SJSA1 (cell line): ENCODE data around the gene TAP1. TPM values are rescaled to one million over a fixed set of nuclear protein-coding genes. Genes with fewer than 3 reads are reported as not detected.
"Not testable (repeated sequence)": the region's sequence is repeated elsewhere in the genome, so short reads cannot be mapped to it uniquely, and the experiment has no call there.

Source experiments
- DNase-seq, 2 experiments: peaks; one replicate each; pipeline ENCODE4 v3.0.0-alpha.2; 2015 to 2020; ENCODE audit warnings: low spot score in 2 of 2, low read depth in 1 of 2
- H3K27ac ChIP-seq: fragments of 250-450 bp; sonication (Bioruptor Pico); 2 replicates; pipeline ENCODE4 v1.5.1; 2020; ENCODE audit warnings: mild to moderate bottlenecking, moderate library complexity
- H3K27me3 ChIP-seq: fragments of 250-450 bp; sonication (Bioruptor Pico); replicated peaks from 2 replicates; pipeline ENCODE4 v1.5.1; 2020; ENCODE audit warnings: mild to moderate bottlenecking, moderate library complexity
- H3K36me3 ChIP-seq: fragments of 250-450 bp; sonication (Bioruptor Pico); 2 replicates; pipeline ENCODE4 v1.5.1; 2020; ENCODE audit warnings: mild to moderate bottlenecking
- H3K4me1 ChIP-seq: fragments of 250-450 bp; sonication (Bioruptor Pico); replicated peaks from 2 replicates; pipeline ENCODE4 v1.6.1; 2021; ENCODE audit warnings: mild to moderate bottlenecking
- H3K4me3 ChIP-seq: fragments of 250-450 bp; sonication (Bioruptor Pico); 2 replicates; pipeline ENCODE4 v1.5.1; 2020; ENCODE audit warnings: mild to moderate bottlenecking
- H3K9me3 ChIP-seq: fragments of 250-450 bp; sonication (Bioruptor Pico); replicated peaks from 2 replicates; pipeline ENCODE4 v1.5.1; 2020; ENCODE audit warnings: mild to moderate bottlenecking
- total RNA-seq: library from RNA; depleted of rRNA; stranded (reverse); fragments of >200 nt; shearing (Covaris generic); gene quantifications from 2 replicates; pipeline ENCODE4 v1.2.3, GENCODE V29; 2014

The TAP1 gene
- total RNA-seq, 1 experiment from 2014 or later = 106 TPM

DNA sequence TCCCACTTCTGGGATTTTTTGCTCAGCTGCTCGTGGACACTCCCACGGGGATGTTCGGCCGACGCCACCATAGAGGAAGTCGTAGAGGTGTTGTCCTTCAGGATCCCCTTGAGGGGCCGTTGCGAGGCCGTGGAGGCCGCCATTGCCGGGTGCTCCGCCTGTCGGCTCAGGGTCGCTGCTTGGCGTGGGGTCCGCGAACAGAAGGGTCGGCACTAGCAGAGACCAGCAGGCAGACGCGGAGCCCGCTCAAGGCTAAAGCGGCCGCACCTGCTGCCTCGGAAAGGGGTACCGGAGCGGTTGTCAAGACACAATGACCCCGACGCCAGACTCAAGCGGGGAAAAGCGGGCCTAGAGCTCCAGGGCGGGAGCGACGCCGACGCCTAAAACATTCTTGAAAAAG is 26.2 kb upstream of the TAP1 start:
- Histone ChIP-seq H3K27me3 (peaks cover 13% of the 10 kb centered on the region), H3K9me3 (no peaks in the 10 kb centered on the region), H3K36me3 (no peaks in the 10 kb centered on the region), H3K4me3 (no peak overlapping the region), H3K27ac (no peak overlapping the region), H3K4me1 (no peaks in the 10 kb centered on the region)
- DNase-seq = no peak

GRCh38 chr6:32876603-32877002 is 23.1 kb upstream of the TAP1 start:
- no peak overlapping the region for H3K4me3 ChIP-seq
- no peaks in the 10 kb centered on the region for H3K36me3 ChIP-seq
- peaks cover 7% of the 10 kb centered on the region for H3K27me3 ChIP-seq
- DNase-seq = no peak
- H3K27ac ChIP-seq = no peak overlapping the region
- no peaks in the 10 kb centered on the region for H3K9me3 ChIP-seq
- H3K4me1 ChIP-seq = no peaks in the 10 kb centered on the region

DNA sequence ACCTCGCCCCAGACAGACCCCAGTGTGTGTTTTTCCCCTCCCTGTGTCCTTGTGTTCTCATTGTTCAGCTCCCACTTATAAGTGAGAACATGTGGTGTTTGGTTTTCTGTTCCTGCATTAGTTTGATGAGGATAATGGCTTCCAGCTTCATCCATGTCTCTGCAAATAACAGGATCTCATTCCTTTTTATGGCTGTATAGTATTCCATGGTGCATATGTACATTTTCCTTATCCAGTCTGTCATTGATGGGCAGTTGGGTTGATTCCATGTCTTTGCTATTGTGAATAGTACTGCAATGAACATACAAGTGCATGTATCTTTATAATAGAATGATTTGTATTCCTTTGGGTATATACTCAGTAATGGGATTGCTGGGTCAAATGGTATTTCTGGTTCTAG is 20.4 kb upstream of the TAP1 start:
- H3K4me1 ChIP-seq, H3K9me3 ChIP-seq, H3K27me3 ChIP-seq, DNase-seq, H3K4me3 ChIP-seq, H3K27ac ChIP-seq, H3K36me3 ChIP-seq: not testable (repeated sequence)

DNA sequence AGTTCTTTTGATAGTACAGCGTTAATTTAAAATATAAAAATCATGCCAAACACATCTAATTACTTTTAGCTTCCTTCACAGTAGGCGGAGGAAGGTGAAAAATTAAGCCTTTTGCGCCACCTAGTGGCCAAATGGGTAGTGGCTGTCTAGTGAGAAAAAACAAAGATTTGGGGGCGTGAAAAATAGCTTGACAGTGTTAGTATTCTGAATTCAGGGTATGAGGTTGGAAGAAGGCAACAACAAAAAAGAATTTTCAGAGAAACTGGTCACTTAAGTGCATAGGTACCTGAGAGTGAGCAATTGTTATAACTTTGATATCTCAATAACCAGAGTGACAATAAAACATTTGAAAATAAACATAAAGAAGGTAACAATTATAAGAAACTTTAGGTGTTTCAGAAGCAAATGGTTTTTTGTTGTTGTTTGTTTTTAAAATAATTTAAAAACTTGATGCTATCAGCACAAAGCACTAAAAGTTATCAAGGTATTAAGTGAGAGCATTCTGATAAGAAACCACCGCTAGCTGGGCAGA is 14.8 kb upstream of the TAP1 start:
- no peak overlapping the region for H3K27ac ChIP-seq
- no peaks in the 10 kb centered on the region for H3K9me3 ChIP-seq
- peaks cover 4% of the 10 kb centered on the region; the same call in 1 of the 2 replicates for H3K27me3 ChIP-seq
- H3K4me3 ChIP-seq = no peak overlapping the region
- no peaks in the 10 kb centered on the region for H3K4me1 ChIP-seq
- DNase-seq = peak; percentile 69 to 76
- H3K36me3 ChIP-seq = no peaks in the 10 kb centered on the region

DNA sequence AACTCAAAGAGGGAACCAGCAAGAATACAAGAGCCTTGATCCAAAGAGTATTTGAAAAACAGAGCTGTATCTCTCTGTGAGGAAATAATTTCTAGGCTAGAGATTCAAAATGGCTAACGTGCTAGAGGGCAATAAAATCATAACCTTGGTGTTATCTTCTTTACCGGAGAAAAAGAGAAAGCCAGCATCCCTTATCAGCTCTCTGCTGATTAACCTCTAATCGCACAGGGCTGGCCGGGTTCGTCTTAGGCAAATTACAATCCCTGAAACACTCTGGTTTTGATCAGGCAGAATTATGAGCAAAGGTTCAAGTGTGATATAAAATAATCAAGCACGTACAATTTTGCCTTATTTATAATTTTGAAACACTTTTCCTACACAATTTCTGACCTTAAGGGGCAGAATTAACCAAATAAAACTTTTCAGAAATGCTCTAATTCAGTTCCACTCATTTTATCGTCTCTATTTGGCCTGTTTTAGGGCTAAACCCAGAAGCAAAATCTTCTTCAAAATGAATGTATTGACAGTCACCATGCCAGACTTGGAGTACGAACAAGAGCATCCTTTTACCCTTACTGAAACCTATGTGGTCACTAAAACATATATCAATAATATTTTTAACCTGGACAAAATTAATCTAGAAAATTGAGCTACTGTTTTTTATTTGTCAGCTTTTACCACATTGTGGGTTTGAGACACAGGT is 14.2 kb upstream of the TAP1 start:
- no peaks in the 10 kb centered on the region for H3K4me1 ChIP-seq
- DNase-seq = no peak

DNA sequence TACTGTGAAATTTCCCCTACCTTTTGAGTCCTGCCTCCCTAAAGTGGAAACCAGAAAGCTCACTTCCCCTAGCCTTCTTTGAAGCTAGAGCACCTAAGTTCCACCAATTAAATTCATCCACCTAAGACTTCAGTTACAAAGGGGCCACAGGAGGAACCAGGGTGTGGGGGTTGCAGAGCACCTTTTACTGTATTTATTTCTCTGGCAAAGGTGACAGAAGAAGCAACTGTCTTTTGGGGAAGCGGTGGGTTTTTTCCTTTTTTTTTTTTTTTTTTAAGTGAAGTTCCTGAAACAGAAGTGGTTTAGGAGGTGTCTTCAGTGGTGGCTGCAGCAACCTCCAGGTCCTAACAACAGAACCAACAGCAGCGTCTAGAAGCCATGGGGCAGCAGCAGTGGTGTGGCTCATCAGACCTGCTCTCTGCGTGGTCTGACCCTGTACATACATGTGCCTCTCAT is 13.5 kb upstream of the TAP1 start:
- peaks cover 4% of the 10 kb centered on the region; the same call in 1 of the 2 replicates for H3K27me3 ChIP-seq
- no peak overlapping the region for H3K4me3 ChIP-seq
- H3K36me3 ChIP-seq = no peaks in the 10 kb centered on the region
- no peak overlapping the region for H3K27ac ChIP-seq
- no peak for DNase-seq
- H3K9me3 ChIP-seq = no peaks in the 10 kb centered on the region
- H3K4me1 ChIP-seq = no peaks in the 10 kb centered on the region

More for the DNA sequence above, 14.2 kb upstream of the TAP1 start:
- Histone ChIP-seq H3K27me3 (peaks cover 4% of the 10 kb centered on the region; the same call in 1 of the 2 replicates), H3K4me3 (no peak overlapping the region), H3K9me3 (no peaks in the 10 kb centered on the region), H3K36me3 (no peaks in the 10 kb centered on the region), H3K27ac (no peak overlapping the region)

GRCh38 chr6:32865724-32866443 is 12.4 kb upstream of the TAP1 start:
- DNase-seq = no peak
- Histone ChIP-seq H3K4me1 (no peaks in the 10 kb centered on the region), H3K27me3 (peaks cover 4% of the 10 kb centered on the region; the same call in 1 of the 2 replicates), H3K27ac (no peak overlapping the region), H3K9me3 (no peaks in the 10 kb centered on the region), H3K4me3 (no peak overlapping the region), H3K36me3 (no peaks in the 10 kb centered on the region)

DNA sequence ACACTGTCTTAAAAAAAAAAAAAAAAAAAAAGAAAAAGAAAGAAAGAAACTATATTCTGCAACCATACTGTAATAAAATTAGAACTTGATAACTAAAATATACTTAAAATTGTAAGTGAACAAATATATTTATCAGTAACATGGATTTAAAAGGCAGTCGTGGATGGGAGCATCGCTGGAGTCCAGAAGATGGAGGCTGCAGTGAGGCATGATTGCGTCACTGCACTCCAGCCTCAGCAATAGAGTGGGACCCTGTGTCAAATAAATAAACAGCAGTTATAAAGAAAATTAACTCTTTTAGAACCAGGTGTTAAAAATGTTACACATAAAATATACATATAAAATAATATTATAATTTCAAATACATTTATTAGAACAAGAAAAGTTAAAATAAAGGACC is 9.2 kb upstream of the TAP1 start:
- H3K36me3 ChIP-seq = peaks cover 21% of the 10 kb centered on the region
- H3K4me1 ChIP-seq = no peaks in the 10 kb centered on the region
- DNase-seq = no peak
- H3K9me3 ChIP-seq = no peaks in the 10 kb centered on the region
- H3K4me3 ChIP-seq = no peak overlapping the region
- H3K27ac ChIP-seq = no peak overlapping the region
- H3K27me3 ChIP-seq = 0 out of 2 replicates have a peak, but pooled peaks cover under 1% of the 10 kb centered on the region

- Histone ChIP-seq H3K27me3 (no peaks in the 10 kb centered on the region), H3K36me3 (peaks cover 27% of the 10 kb centered on the region), H3K4me1 (no peaks in the 10 kb centered on the region), H3K27ac (no peak overlapping the region), H3K9me3 (no peaks in the 10 kb centered on the region), H3K4me3 (no peak overlapping the region)
- no peak for DNase-seq
Observed at GRCh38 chr6:32860674-32861073, 7.2 kb upstream of the TAP1 start.

DNA sequence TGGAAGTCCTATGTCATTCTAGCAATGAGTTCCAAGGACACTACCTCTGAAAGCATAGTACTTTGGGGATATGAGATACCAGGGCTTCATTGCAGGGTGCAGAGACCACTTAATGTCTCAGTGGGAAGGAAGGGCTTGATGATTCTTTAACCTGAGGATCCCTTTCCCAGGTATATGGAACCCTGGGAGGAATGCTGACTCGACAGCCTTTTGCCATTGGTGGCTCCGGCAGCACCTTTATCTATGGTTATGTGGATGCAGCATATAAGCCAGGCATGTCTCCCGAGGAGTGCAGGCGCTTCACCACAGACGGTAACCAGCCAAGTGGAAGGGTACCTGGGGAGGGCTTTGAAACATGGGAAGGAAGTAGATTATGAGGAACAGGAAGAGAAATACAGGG is 4.7 kb upstream of the TAP1 start:
- H3K27ac ChIP-seq = no peak overlapping the region

GRCh38 chr6:32857156-32857891 is 3.8 kb upstream of the TAP1 start:
- no peaks in the 10 kb centered on the region for H3K27me3 ChIP-seq
- DNase-seq = no peak
- H3K4me1 ChIP-seq = peaks cover 9% of the 10 kb centered on the region

More for the DNA sequence above, 4.7 kb upstream of the TAP1 start:
- peaks cover 8% of the 10 kb centered on the region for H3K4me1 ChIP-seq
- H3K9me3 ChIP-seq = no peaks in the 10 kb centered on the region
- peaks cover 27% of the 10 kb centered on the region for H3K36me3 ChIP-seq
- no peak for DNase-seq
- no peak overlapping the region for H3K4me3 ChIP-seq
- no peaks in the 10 kb centered on the region for H3K27me3 ChIP-seq

GRCh38 chr6:32855467-32856174 is 2.1 kb upstream of the TAP1 start:
- H3K27ac ChIP-seq = no peak overlapping the region

More at GRCh38 chr6:32857156-32857891, 3.8 kb upstream of the TAP1 start:
- Histone ChIP-seq H3K9me3 (no peaks in the 10 kb centered on the region), H3K27ac (no peak overlapping the region), H3K4me3 (no peak overlapping the region), H3K36me3 (peaks cover 27% of the 10 kb centered on the region)

More at GRCh38 chr6:32855467-32856174, 2.1 kb upstream of the TAP1 start:
- Histone ChIP-seq H3K4me1 (peaks cover 15% of the 10 kb centered on the region), H3K36me3 (peaks cover 44% of the 10 kb centered on the region), H3K9me3 (no peaks in the 10 kb centered on the region), H3K27me3 (no peaks in the 10 kb centered on the region), H3K4me3 (no peak overlapping the region)
- DNase-seq = no peak
